K562 (cell line): ENCODE measurements around the gene CR2. TPM values are rescaled to one million over a fixed set of nuclear protein-coding genes. Genes with fewer than 3 reads are reported as not detected.

Experiments
- KLF10 ChIP-seq: fragments of 250-450 bp; sonication (Bioruptor Pico); IDR thresholded peaks from 2 replicates; pipeline ENCODE4 v1.6.1; 2021; ENCODE audit warnings: matching md5 sums
- NUFIP1 ChIP-seq: fragments of 450-650 bp; IDR thresholded peaks from 2 replicates; pipeline ENCODE4 v1.6.1; 2018; ENCODE audit not compliant: partially characterized antibody
- STAT5A ChIP-seq: IDR thresholded peaks from 2 replicates; pipeline ENCODE4 v1.6.1; 2012; ENCODE audit warnings: low read length, inconsistent platforms, borderline replicate concordance
- YY1 ChIP-seq, 3 experiments: IDR thresholded peaks; 2 replicates each; pipeline ENCODE4 v1.6.1; 2011; ENCODE audit warnings: low read length in 2 of 3, mild to moderate bottlenecking in 2 of 3, moderate library complexity in 2 of 3, borderline replicate concordance in 1 of 3, control low read depth in 1 of 3, low read depth in 1 of 3; ENCODE audit not compliant: insufficient read depth in 3 of 3, insufficient replicate concordance in 2 of 3, control insufficient read depth in 1 of 3, insufficient read length in 1 of 3; ENCODE audit errors: extremely low read depth in 1 of 3
- ZNF584 ChIP-seq: fragments of 200-800 bp; sonication (Bioruptor generic); IDR thresholded peaks from 2 replicates; pipeline ENCODE4 v1.6.1; 2016; ENCODE audit warnings: low read depth, mild to moderate bottlenecking, missing genetic modification characterization, missing compliant biosample characterization
- ZSCAN29 ChIP-seq: fragments of 450-650 bp; IDR thresholded peaks from 2 replicates; pipeline ENCODE4 v1.6.1; 2017
- ZZZ3 ChIP-seq: fragments of 450-650 bp; IDR thresholded peaks from 2 replicates; pipeline ENCODE4 v1.6.1; 2016; ENCODE audit warnings: antibody characterized with exemption, mild to moderate bottlenecking, moderate library complexity
- polyA plus RNA-seq, 8 experiments: library from polyadenylated mRNA; depleted of rRNA in 4 of 8; stranded (reverse) in 5 of 8; unstranded in 3 of 8; fragments of >200 nt; fragmentation: Nextera tagmentation in 2 of 8; fragmentation: Illumina TruSeq in 1 of 8; extraction: Ambion mirVana in 2 of 8; extraction: Trizol in 1 of 8; gene quantifications; 2 replicates each; pipeline versions ENCODE4 v1.2.1 to v1.2.3, GENCODE V29; 2011 to 2014; ENCODE audit warnings: inconsistent platforms in 1 of 8, missing spikeins in 1 of 8
- total RNA-seq, 7 experiments: library from RNA; depleted of rRNA in 6 of 7; stranded (reverse); fragments of >200 nt in 6 of 7; fragmentation: Illumina TruSeq in 2 of 7; extraction: Trizol in 2 of 7; gene quantifications; 2 replicates each; pipeline versions ENCODE4 v1.2.1 to v1.2.3, GENCODE V29; 2011 to 2021; ENCODE audit warnings: low replicate concordance in 1 of 7
- TF ChIP-seq, protein P1 (sequence below): fragments of 250-450 bp; sonication (Bioruptor Pico); IDR thresholded peaks from 2 replicates; pipeline ENCODE4 v1.4.0; 2020; ENCODE audit warnings: borderline replicate concordance
- TF ChIP-seq, protein P2 (sequence below): fragments of 450-650 bp; IDR thresholded peaks from 2 replicates; pipeline ENCODE4 v1.6.1; 2016; ENCODE audit warnings: antibody characterized with exemption

The CR2 gene
- total and polyA plus RNA-seq, 9 of the 15 experiments (the other 6 are each of a cell fraction or from before 2014, with no cell fraction given): 0.07 to 0.67 (median 0.37) TPM

DNA sequence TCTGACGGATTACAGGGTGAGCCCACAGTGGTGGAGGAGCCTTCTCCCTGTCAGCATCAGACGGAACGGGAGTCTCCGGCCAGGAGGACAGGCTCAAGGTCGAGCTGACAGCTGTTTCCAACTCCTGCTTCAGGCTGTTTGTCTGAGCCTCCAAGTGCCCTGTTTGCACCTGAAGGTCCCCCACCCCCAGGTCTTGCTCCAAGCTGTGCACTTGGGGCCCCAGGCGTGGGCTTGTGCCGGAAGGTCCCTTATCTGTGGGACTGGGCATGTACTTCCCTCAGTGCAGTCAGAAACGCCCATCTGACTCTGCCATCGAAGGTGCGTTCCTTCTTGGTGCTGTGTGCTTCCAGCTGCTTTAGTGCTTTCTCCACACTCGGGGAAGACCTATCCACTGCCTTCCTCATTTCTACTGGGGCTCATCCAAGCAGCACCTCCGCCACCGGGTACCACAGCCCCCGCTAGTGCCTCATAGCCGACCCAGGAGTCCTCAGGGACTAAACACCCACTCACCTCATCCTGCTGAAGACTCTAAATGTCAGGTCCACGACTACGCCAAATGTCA, 29.5 kb upstream of the CR2 start (continued):
- TF ChIP-seq, protein P1, sequence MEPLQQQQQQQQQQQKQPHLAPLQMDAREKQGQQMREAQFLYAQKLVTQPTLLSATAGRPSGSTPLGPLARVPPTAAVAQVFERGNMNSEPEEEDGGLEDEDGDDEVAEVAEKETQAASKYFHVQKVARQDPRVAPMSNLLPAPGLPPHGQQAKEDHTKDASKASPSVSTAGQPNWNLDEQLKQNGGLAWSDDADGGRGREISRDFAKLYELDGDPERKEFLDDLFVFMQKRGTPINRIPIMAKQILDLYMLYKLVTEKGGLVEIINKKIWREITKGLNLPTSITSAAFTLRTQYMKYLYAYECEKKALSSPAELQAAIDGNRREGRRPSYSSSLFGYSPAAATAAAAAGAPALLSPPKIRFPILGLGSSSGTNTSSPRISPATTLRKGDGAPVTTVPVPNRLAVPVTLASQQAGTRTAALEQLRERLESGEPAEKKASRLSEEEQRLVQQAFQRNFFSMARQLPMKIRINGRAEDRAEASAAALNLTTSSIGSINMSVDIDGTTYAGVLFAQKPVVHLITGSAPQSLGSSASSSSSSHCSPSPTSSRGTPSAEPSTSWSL (CRISPR knock-in tag): no peak
- TF ChIP-seq KLF10 (CRISPR knock-in tag) (no peak), YY1 (IDR thresholded peaks at IDR 0.05; ENCODE audit: borderline replicate concordance in 1 of 3, control insufficient read depth in 1 of 3, extremely low read depth in 1 of 3, insufficient read depth in 3 of 3, insufficient read length in 1 of 3, insufficient replicate concordance in 2 of 3, low read depth in 1 of 3, low read length in 2 of 3) (no peak), ZNF584 (no peak), STAT5A (no peak), ZZZ3 (no peak), NUFIP1 (no peak), ZSCAN29 (no peak)
- TF ChIP-seq, protein P2, sequence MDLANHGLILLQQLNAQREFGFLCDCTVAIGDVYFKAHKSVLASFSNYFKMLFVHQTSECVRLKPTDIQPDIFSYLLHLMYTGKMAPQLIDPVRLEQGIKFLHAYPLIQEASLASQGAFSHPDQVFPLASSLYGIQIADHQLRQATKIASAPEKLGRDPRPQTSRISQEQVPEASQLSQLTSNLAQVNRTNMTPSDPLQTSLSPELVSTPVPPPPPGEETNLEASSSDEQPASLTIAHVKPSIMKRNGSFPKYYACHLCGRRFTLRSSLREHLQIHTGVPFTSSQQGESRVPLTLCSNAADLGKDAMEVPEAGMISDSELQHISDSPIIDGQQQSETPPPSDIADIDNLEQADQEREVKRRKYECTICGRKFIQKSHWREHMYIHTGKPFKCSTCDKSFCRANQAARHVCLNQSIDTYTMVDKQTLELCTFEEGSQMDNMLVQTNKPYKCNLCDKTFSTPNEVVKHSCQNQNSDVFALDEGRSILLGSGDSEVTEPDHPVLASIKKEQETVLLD: no peak
